ENCODE results near the gene RPUSD2.

DNA sequence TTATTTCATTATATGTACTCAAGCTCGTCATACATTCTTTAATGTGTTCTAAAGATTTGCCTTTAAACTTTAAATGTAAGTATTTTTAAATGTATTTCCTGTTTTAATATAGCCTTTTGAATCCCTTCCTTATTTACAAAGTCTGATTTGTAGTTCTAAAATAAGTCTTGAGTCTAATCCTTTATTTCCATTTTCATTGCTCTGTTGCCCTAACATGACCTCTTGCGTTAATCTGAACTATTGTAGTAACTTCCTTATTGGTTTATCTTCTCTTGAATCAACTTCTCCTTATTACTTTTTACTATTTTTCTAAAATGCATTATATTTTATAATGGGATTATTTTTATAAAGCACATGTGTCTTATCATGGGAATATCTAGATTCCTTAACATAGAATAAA lies 48.9 kb downstream of the RPUSD2 start:
- TF ChIP-seq POLR2A (IDR thresholded peaks at IDR 0.05; ENCODE audit: extremely low read depth, insufficient read length) (no peak), MYC (IDR thresholded peaks at IDR 0.05; ENCODE audit: low read depth, low read length) (no peak)
- TF ChIP-seq, protein P1, sequence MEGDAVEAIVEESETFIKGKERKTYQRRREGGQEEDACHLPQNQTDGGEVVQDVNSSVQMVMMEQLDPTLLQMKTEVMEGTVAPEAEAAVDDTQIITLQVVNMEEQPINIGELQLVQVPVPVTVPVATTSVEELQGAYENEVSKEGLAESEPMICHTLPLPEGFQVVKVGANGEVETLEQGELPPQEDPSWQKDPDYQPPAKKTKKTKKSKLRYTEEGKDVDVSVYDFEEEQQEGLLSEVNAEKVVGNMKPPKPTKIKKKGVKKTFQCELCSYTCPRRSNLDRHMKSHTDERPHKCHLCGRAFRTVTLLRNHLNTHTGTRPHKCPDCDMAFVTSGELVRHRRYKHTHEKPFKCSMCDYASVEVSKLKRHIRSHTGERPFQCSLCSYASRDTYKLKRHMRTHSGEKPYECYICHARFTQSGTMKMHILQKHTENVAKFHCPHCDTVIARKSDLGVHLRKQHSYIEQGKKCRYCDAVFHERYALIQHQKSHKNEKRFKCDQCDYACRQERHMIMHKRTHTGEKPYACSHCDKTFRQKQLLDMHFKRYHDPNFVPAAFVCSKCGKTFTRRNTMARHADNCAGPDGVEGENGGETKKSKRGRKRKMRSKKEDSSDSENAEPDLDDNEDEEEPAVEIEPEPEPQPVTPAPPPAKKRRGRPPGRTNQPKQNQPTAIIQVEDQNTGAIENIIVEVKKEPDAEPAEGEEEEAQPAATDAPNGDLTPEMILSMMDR (IDR thresholded peaks at IDR 0.05; ENCODE audit: low read depth, low read length) = no peak
- TF ChIP-seq, protein P2, sequence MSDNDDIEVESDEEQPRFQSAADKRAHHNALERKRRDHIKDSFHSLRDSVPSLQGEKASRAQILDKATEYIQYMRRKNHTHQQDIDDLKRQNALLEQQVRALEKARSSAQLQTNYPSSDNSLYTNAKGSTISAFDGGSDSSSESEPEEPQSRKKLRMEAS (IDR thresholded peaks at IDR 0.05; ENCODE audit: low read depth, low read length) = no peak

All from NB4 (cell line).